ENCODE data around the gene EHBP1.

EHBP1 gene

DNA sequence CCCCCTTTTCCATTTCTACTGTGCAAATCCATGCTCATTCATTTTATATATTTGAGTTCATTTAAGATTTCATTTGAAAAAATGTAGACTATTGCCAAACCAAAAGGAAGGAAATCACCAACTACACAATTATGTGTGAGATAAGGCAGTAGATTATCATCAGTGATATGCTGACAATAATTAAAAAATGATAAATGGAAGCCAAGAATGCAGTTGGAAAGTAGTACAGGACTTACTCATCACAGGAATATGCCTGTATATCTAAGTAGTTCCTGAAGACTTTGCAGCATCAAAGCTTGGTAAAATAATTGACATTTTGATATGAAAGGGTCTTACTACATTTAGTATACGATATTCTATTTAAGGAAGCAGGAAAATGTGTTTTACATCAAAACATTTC lies 179.0 kb downstream of the EHBP1 start:
- DNase-seq (ENCODE audit: low read depth): peak; percentile 61

DNA sequence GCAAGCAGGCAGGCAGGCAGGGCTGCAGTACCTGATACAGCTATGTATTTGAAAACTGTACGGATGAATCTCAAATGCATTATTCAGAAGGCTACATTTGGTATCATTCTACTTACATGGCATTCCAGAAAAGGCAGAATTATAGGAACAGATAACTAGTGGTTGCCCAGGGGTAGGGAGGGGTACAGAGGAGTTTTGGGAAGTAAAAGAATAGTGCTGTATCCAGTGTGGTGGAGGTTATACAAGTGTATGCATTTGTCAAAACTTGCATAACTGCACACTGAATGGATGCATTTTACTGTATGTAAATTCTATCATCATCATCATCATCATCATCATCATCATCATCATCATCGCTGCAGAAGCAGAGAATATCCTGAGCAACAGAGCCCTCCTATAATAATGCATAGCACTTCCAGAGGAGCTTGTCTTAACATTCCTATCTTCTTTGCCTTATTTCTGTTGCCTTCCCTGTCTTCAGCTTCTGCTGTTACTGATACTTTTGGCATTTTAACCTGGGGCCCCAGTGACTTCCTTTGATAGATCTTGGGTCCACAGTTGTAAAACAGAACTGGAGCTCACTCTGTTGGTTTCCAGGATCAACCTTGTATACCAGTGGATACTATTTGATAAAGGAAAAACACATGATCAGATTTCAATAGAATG lies 189.6 kb downstream of the EHBP1 start:
- DNase-seq (ENCODE audit: low read depth): no peak

- DNase-seq (ENCODE audit: low read depth): peak; percentile 66
These were observed 190.1 kb downstream of the EHBP1 start for GRCh38 chr2:62895632-62896009.

DNA sequence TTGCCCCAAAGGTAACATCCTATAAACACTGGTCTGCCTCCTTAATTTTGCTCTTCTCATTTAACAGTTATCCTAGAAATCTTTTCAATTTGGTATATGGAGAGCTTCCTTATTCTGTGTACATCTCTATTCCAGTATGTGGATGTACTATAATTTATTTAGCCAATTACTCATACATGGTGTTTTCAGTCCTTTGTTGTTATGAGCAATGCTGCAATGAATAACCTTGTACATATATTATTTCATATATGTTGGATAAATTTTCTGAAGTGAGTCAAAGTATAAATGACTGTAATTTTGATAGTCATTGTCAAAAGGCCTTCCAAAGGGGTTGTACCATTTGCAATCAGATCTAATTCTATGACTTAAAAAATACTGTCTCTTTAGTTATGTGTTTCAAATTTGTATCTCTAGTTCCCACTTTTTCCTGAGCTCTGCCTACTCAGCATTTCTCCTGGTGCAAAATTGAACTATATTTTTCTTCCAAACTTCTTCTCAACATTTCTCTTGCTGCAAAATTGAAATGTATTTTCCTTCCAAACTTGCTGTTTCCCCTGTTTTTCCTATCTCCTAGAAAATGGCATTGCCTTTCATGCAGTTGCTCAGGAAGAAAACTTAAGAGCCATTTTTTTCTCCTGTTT lies 191.8 kb downstream of the EHBP1 start:
- no peak for DNase-seq (ENCODE audit: low read depth)

GRCh38 chr2:62904344-62904743 lies 198.8 kb downstream of the EHBP1 start:
- DNase-seq (ENCODE audit: low read depth): no peak

DNA sequence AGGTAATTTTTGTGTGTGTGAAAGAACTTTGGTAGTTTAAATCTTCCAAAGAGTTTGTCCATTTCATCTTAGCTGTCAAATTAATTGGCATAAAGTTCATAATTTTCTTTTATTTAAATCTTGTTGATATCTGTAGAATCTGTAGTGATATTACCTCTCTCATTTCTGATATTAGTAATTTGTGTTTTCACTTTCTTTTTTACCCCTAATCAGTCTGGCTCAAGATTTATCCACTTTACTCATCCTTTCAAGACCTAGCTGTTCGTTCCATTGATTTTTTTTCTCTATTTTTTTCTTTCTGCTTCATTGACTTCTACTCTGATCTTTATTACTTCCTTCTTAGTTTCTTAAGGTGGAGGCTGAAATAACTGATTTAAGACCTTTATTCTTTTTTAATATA lies 202.6 kb downstream of the EHBP1 start:
- DNase-seq (ENCODE audit: low read depth): no peak

GRCh38 chr2:62913311-62913710 lies 207.8 kb downstream of the EHBP1 start:
- no peak for DNase-seq (ENCODE audit: low read depth)

- no peak for DNase-seq (ENCODE audit: low read depth)
These were observed 213.5 kb downstream of the EHBP1 start for GRCh38 chr2:62919041-62919440.

- peak; percentile 60 for DNase-seq (ENCODE audit: low read depth)
These were observed 214.6 kb downstream of the EHBP1 start for GRCh38 chr2:62920070-62920469.

- DNase-seq (ENCODE audit: low read depth): no peak
These were observed 217.7 kb downstream of the EHBP1 start for GRCh38 chr2:62923242-62923641.

DNA sequence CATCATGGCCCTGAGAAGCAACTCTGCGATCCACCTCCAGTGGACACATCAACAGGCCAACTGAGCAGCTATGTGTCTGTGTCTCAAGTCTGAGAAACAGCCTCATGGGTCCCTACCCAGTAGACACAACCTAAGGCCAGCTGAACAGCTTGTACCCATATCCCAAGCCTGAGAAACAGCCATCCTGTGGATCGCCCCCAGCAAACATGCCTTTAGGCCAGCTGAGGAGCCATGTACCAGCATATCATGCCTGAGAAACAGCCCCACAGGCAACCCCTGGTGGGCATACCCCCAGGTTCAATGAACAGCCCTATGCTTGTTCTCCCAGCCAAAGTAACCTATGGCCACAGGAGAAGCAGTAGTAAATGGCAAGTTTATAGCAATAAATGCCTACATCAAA lies 218.4 kb downstream of the EHBP1 start:
- DNase-seq (ENCODE audit: low read depth): no peak

DNA sequence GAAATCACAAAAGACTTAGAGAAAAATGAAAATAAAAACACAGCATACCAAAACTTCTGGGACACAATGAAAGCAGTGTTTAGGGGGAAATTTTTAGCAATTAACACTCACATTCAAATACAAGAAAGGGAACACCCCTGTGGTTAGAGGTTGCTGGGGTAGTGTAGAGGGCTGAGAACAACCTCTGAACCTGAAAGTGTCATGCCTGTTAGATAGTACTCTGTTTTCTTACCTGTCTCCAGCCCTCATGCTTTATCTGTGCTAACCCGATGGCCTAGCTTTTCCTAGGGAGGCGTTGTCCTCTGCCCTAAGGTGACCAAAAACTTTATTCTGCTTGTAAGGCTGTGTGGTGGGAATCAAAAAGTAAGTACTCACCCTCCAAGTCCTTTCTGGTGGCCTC lies 222.5 kb downstream of the EHBP1 start:
- no peak for DNase-seq (ENCODE audit: low read depth)

DNA sequence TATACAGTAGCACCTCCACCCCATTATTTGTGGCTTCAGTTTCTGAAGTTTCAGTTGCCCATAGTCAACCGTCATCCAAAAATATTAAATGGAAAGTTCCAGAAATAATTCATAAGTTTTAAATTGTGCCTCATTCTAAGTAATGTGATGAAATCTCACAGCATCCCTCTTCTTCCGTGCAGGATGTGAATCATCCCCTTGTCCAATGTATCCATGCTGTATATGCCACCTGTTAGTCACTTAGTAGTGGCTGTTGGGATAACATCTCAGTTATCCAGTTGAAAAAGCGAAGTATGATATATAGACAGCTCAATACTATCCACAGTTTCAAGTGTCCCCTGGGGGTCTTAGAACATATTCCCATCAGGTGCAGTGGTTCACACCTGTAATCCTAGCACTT lies 226.0 kb downstream of the EHBP1 start:
- no peak for DNase-seq (ENCODE audit: low read depth)

DNA sequence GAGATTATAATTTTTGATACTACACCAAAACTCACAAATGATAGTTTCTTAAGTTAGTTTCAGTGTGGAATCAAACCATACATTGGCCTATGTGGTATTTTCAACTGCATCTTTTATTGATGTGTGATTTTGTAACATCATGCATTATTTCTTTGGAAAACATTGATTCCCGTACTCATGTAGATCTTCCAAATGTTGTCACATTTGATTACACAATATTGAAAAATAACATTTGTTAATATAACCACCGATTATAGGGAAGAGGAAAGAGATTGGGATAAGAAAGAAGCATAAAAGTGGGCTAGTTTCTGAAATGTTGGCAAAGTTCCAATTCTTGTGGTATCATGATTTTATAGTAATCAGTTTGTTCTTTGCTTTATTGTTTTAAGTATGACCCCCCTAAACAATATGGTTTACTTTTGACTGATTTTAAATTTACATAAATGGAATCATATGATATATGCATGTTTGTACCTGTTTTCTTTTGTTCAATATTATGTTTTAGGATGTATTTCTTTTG lies 227.9 kb downstream of the EHBP1 start:
- DNase-seq (ENCODE audit: low read depth): no peak

- no peak for DNase-seq (ENCODE audit: low read depth)
These were observed 229.0 kb downstream of the EHBP1 start for GRCh38 chr2:62934517-62934916.

- no peak for DNase-seq (ENCODE audit: low read depth)
These were observed 232.6 kb downstream of the EHBP1 start for GRCh38 chr2:62938126-62938525.

GRCh38 chr2:62939735-62940491 lies 234.4 kb downstream of the EHBP1 start:
- peak; percentile 90 for DNase-seq (ENCODE audit: low read depth)

DNA sequence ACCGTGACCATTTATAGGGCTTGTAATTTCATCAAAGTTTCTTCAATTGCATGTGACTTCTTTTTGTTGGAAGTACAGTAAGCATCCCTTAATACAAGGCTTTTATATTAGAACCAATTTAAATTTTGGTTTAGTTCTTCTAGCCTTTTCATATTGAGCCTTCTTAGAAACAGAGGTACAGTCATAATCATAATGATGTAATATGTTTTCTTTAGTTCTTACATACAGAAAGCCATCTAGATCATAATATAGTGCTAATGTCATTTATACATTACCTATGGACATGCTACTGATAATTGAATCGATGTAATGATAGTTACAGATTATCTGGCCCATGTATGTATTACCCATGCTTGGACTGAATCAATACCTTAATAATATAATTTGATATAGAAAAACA lies 235.2 kb downstream of the EHBP1 start:
- DNase-seq (ENCODE audit: low read depth): no peak

GRCh38 chr2:62941413-62941812 lies 235.9 kb downstream of the EHBP1 start:
- DNase-seq (ENCODE audit: low read depth): no peak

DNA sequence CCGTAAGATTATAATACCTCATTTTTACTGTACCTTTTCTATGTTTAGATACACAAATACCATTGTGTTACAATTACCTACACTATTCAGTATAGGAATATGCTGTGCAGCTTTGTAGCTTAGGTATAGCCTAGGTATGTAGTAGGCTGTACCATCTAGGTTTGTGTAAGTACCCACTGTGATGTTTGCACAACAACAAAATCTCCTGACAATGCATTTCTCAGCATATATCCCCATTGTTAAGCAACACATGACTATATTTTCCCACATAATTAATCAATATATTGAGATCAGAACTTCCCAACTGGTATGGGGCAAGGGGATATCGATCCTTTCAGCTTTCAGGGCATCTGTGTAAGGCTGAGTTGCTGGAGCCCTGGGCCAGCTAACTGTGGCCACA lies 238.8 kb downstream of the EHBP1 start:
- no peak for DNase-seq (ENCODE audit: low read depth)

DNA sequence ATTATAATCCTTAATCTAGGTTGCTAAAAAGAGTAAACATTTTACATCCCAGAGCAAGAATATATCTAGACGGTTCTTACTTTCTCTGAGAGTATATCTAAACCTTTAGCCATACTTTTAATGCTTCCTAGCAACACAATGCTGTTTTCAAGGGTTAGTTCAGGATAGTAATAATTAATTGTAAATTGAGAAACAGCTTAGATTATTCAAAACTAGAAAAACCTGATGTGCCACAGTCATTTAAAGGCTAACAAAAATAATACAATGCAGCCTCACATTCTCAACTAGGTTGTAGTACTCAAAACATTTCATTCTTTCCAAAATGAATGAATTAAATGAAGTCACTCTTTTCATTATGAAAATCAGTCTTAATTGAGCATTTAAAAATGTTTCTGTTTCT lies 241.9 kb downstream of the EHBP1 start:
- DNase-seq (ENCODE audit: low read depth): no peak

GRCh38 chr2:62956651-62957050 lies 251.1 kb downstream of the EHBP1 start:
- no peak for DNase-seq (ENCODE audit: low read depth)

- DNase-seq (ENCODE audit: low read depth): no peak
These were observed 252.7 kb downstream of the EHBP1 start for GRCh38 chr2:62958206-62958605.

Measured in amniotic epithelial cell (primary cell).